BJ (cell line): ENCODE results near the gene AP2A1. TPM values are rescaled to one million over a fixed set of nuclear protein-coding genes. Genes with fewer than 3 reads are reported as not detected.

Experiments
- CTCF ChIA-PET: fragments of 350-600 bp; formaldehyde crosslinking; extraction: SDS; loops from one replicate; lab custom pipeline; 2021; ENCODE audit warnings: antibody characterized with exemption, inconsistent platforms; lab: Yijun Ruan, JAX
- POLR2A ChIA-PET: fragments of 300-600 bp; sonication (Branson Sonifier 250); formaldehyde crosslinking; extraction: SDS; loops from one replicate; lab custom pipeline; 2021; ENCODE audit warnings: antibody characterized with exemption; lab: Charles Lee
- DNase-seq: peaks from one replicate; pipeline ENCODE4 v3.0.0-alpha.2; 2011; ENCODE audit warnings: low read depth
- H3K27me3 ChIP-seq: 2 replicates; pipeline ENCODE4 v1.6.0; 2011; ENCODE audit warnings: low read length; ENCODE audit not compliant: control insufficient read depth, insufficient read depth
- H3K36me3 ChIP-seq: 2 replicates; pipeline ENCODE4 v1.5.1; 2011; ENCODE audit warnings: low read length; ENCODE audit not compliant: control insufficient read depth, insufficient read depth
- H3K4me3 ChIP-seq: 2 replicates; pipeline ENCODE4 v1.5.1; 2011; ENCODE audit warnings: low read depth, mild to moderate bottlenecking, control low read depth, low read length
- CTCF ChIP-seq: IDR thresholded peaks from 2 replicates; pipeline ENCODE4 v1.5.1; 2011; ENCODE audit warnings: low read depth, mild to moderate bottlenecking, control low read depth, inconsistent platforms, low read length, moderate library complexity; ENCODE audit not compliant: insufficient read depth
- polyA plus RNA-seq: library from polyadenylated mRNA; depleted of rRNA; stranded (reverse); fragments of >200 nt; gene quantifications from 2 replicates; pipeline ENCODE4 v1.2.3, GENCODE V29; 2011

Gene AP2A1
- polyA plus RNA-seq, 1 experiment: 153 TPM

DNA sequence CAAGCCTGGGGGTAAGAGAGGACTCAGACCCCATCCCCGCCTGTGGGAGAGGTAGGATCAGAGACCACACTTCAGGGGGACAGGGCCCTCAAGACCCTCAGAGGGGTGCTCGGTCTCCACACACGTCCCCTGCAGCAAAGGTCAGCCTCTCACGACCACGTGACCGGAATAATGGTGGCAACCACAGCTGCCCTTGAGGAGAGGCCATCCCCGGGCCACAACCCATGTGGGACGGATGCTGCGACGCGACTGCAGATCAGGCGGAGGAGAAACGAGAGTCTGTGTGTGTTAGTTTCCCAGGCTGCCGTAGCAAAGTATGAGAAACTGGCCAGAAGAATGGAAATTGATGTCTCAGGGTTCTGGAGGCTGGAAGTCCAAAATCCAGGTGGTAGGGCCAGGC lies 60.2 kb downstream of the AP2A1 start:
- no peak for TF ChIP-seq CTCF
- POLR2A ChIA-PET: no interaction called here
- CTCF ChIA-PET: no interaction called here
- DNase-seq: no peak
- peaks cover 32% of the 10 kb centered on the region for H3K36me3 ChIP-seq
- H3K27me3 ChIP-seq: no peaks in the 10 kb centered on the region
- H3K4me3 ChIP-seq: no peak overlapping the region

DNA sequence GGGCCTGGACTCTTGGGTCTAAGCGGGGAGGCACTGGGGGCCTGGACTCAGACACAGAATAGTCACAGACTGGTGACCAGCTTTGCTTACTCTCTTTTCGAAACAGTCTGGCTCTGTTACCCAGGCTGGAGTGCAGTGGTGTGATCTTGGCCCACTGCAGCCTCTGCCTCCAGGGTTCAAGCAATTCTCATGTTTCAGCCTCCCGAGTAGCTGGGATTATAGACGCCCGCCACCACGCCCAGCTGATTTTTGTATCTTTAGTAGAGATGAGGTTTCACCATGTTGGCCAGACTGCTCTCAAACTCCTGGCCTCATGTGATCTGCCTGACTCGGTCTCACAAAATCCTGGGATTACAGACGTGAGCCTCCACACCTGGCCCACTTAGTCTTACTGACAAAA lies 62.4 kb downstream of the AP2A1 start:
- ChIA-PET CTCF (no interaction called here), POLR2A (no interaction called here)
- H3K4me3 ChIP-seq: no peak overlapping the region
- no peaks in the 10 kb centered on the region for H3K27me3 ChIP-seq
- no peak for DNase-seq
- no peak for TF ChIP-seq CTCF
- peaks cover 35% of the 10 kb centered on the region for H3K36me3 ChIP-seq

GRCh38 chr19:49829721-49830120 lies 62.9 kb downstream of the AP2A1 start:
- no peaks in the 10 kb centered on the region for H3K27me3 ChIP-seq
- ChIA-PET POLR2A (no interaction called here), CTCF (no interaction called here)
- DNase-seq: no peak
- no peak overlapping the region for H3K4me3 ChIP-seq
- H3K36me3 ChIP-seq: peaks cover 36% of the 10 kb centered on the region
- TF ChIP-seq CTCF: no peak

- no peak for DNase-seq
- CTCF ChIA-PET: no interaction called here
Observed at GRCh38 chr19:49830766-49831165, 64.0 kb downstream of the AP2A1 start.

DNA sequence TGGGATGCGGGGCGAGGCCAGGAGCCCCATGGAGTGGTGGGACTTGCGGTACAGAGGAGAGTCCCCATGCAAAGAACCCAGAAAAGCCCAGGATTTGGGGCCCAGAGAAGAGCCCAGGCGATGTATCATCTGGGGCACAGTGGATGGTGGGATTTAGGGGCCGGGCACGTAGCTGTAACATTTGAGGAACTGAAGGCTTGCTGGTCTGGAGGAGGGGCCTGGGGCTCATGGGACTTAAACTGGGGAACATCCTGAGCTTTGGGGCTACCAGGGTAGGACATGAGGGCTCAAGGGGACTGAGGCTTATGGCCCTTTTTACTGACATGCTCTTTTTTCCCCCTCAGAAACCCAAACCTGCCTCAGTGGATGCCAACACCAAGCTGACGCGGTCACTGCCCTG lies 64.8 kb downstream of the AP2A1 start:
- ChIA-PET POLR2A (no interaction called here), CTCF (no interaction called here)
- Histone ChIP-seq H3K27me3 (no peaks in the 10 kb centered on the region), H3K36me3 (peaks cover 48% of the 10 kb centered on the region), H3K4me3 (no peak overlapping the region)
- no peak for TF ChIP-seq CTCF
- DNase-seq: no peak

More at GRCh38 chr19:49830766-49831165, 64.0 kb downstream of the AP2A1 start:
- no peak overlapping the region for H3K4me3 ChIP-seq
- no peak for TF ChIP-seq CTCF
- H3K36me3 ChIP-seq: peaks cover 44% of the 10 kb centered on the region
- no peaks in the 10 kb centered on the region for H3K27me3 ChIP-seq
- POLR2A ChIA-PET: no interaction called here
